HG03159 (cell line): ENCODE data around the gene PRELID3B.

Experiments
- ATAC-seq: cut with Tn5 transposase; IDR thresholded peaks from one replicate; pipeline ENCODE4 v1.9.1; 2021; ENCODE audit warnings: mild to moderate bottlenecking, moderate library complexity; ENCODE audit not compliant: unreplicated experiment

Gene PRELID3B

DNA sequence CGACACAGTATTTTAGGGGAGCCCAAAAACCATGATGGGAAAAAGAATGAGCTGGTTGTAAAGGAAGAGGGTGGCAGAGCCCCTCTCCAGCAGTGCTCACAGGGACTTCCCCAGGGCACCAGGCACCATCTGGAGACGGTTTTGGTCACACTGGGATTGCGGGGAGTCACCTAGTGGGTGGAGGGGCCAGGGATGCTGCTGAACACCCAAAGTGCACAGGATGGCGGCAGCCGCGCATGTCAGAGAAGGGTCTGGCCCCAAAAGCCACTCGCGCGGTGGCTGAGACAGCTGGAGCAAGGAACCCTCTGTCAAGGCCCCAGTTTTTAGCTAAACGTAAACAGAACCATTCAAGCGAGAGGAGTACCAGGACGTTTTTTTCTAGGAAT, 46.4 kb downstream of the PRELID3B start:
- no peak for ATAC-seq

GRCh38 chr20:58995461-58996225, 46.9 kb downstream of the PRELID3B start:
- ATAC-seq, result no peak

DNA sequence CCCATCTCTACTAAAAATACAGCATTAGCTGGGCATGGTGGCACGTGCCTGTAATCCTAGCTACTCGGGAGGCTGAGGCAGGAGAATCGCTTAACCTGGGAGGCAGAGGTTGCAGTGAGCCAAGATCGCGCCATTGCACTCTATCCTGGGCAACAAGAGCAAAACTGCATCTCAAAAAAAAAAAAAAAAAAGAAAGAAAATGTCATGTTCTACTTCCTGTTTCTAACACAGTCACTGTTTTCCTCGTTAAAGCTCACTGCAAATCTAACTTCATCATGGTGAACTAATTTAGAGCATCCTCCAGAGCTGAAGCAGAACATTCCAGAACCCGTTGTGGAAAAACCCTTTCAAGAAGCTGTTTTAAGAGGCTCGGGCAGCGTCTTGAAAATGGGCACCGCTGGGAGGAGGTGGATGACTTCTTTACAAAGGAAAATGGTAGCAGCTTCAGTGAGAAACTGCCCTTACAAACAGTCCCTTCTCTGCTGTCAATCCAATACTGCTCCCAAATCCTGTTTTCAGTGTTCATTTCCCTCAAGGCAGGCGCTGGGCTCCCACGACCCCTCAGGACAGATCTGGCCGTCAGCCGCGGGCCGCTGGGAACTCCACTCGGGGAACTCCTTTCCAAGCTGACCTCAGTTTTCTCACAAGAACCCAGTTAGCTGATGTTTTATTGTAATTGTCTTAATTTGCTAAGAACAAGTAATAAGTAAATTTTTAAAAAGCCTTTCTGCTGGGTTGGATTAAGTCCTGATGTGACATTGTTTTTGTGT, 48.0 kb downstream of the PRELID3B start:
- no peak for ATAC-seq

DNA sequence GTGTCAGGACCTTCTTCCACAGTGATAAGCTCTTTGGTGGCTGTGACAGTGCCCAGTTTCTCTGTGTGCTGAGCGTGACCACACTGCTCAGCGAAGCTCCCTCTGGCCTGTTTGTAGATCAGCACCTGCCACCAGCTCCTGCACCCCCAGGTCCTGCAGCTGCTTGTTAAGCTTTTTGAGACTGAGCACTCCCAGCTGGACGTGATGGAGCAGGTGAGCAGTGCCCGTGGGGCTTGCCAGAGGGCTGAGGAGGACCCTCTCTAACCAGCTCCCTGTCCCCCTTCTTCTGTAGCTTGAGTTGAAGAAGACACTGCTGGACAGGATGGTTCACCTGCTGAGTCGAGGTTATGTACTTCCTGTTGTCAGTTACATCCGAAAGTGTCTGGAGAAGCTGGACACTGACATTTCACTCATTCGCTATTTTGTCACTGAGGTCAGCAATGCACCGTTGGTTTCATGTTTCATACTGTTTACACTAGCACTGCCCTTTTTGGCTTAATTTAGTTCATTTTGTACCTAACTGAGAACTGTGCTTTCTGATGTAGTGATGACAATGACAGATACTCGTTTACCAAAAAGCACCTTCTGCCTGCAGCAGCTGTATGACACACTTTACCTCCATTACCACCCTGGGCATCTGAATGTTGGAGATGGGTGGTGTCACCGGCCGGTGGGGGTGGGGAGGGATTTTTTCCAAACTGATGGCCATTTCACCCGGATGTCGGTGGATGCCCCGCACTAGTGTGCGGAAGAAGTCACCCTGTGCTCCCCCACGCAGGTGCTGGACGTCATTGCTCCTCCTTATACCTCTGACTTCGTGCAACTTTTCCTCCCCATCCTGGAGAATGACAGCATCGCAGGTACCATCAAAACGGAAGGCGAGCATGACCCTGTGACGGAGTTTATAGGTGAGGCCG, 49.0 kb downstream of the PRELID3B start:
- no peak for ATAC-seq

- ATAC-seq, result no peak
Observed at GRCh38 chr20:58992911-58993310, 49.7 kb downstream of the PRELID3B start.

- no peak for ATAC-seq
Observed at GRCh38 chr20:58991715-58992114, 50.9 kb downstream of the PRELID3B start.

GRCh38 chr20:58990651-58991445, 51.7 kb downstream of the PRELID3B start:
- ATAC-seq, result no peak

DNA sequence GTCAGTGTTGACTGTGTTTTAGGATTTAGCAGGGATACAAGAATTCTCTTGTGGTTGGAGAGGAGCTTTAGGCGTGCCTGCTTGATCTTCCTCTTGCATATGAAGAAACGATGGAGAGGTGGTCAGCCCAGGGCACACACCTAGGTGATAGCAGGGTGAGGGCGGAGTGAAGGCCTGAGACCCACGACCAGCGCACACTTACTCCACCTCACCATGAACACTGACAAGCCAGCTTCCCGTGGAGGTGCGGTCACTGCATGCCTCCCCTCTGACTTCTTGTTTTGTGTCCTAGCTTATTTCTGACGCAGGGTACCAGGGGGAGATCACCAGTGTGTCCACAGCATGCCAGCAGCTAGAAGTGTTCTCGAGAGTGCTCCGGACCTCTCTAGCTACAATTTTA, 53.4 kb downstream of the PRELID3B start:
- ATAC-seq, result no peak

- ATAC-seq, result no peak
Observed at GRCh38 chr20:58988565-58988882, 54.1 kb downstream of the PRELID3B start.

DNA sequence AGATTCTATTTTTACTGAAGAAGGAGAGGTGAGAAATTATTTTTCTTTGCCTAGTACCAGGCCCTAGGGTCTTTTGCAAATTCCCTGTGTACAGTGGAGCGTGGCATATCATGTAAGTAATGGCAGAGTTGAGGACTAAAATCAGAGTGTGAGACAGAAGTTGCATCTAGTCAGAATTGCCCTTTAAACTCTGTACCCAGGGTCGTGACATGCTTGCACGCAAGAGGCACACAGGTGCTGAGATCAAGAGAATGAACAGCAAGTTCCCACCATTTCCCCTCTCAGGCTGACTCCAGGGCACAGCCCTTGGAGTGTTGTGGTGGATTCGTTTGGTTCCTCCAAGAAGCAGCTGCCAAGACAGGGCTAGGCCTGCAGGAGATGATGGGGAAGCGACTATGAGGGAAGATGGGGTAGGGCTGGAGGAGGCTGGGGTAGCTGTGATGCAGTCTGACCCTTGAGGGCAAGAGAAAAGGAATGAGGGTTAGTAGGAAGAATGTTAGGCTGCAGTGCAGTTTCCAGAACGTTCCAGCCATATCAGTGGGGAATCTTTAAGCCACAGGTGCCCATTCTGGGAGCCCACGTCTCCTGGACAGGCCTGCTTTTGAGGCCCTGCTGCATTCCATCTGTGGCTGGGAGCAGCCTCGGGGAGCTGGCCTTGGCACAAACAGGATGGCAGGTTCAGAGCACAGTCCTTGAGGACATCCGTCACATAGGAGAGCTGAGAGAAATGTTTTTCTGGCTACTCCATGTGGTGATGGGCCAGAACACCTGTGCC, 54.6 kb downstream of the PRELID3B start:
- ATAC-seq, result no peak

- ATAC-seq, result no peak
Observed at GRCh38 chr20:58986968-58987517, 55.5 kb downstream of the PRELID3B start.

GRCh38 chr20:58986286-58986967, 56.2 kb downstream of the PRELID3B start:
- ATAC-seq, result no peak

DNA sequence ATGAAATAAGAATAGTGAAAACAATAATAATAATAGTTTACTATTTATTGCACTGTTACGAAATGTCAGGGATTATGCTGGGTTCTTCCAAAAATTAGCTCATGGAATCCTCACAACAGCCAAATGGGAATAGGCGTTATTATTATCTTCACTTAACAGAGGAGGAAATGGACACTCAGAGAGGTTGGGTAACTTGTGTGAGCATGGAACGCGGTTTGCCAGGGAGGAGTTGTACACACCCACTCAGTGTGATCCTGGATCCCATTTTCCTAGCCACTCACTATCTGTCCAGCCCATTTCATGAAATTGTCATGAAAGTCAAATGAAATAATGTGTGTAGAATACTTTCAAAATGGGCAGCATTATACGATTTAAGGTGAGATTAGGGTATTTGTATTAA, 56.9 kb downstream of the PRELID3B start:
- no peak for ATAC-seq

GRCh38 chr20:58984691-58985090, 57.9 kb downstream of the PRELID3B start:
- ATAC-seq, result no peak
